Ishikawa (cell line): Measurements from ENCODE around the gene NOL12.

Source experiments
- CEBPB ChIP-seq: IDR thresholded peaks from 2 replicates; pipeline ENCODE4 v1.6.1; 2012
- CREB1 ChIP-seq: IDR thresholded peaks from 2 replicates; pipeline ENCODE4 v1.6.1; 2012; ENCODE audit warnings: low read depth
- EGR1 ChIP-seq: IDR thresholded peaks from 2 replicates; pipeline ENCODE4 v1.6.1; 2012
- EP300 ChIP-seq: IDR thresholded peaks from 2 replicates; pipeline ENCODE4 v1.6.1; 2012; ENCODE audit warnings: borderline replicate concordance
- FOXM1 ChIP-seq: IDR thresholded peaks from 2 replicates; pipeline ENCODE4 v1.6.1; 2012; ENCODE audit warnings: low read depth, borderline replicate concordance
- MAX ChIP-seq: IDR thresholded peaks from 2 replicates; pipeline ENCODE4 v1.6.1; 2012
- NFIC ChIP-seq: IDR thresholded peaks from 2 replicates; pipeline ENCODE4 v1.6.1; 2012
- RAD21 ChIP-seq: IDR thresholded peaks from 2 replicates; pipeline ENCODE4 v1.6.1; 2012; ENCODE audit warnings: low read depth
- REST ChIP-seq: IDR thresholded peaks from 2 replicates; pipeline ENCODE4 v1.6.1; 2012; ENCODE audit warnings: low read depth, mild to moderate bottlenecking
- TAF1 ChIP-seq: IDR thresholded peaks from 2 replicates; pipeline ENCODE4 v1.6.1; 2012; ENCODE audit warnings: low read depth, mild to moderate bottlenecking
- TCF12 ChIP-seq: IDR thresholded peaks from 2 replicates; pipeline ENCODE4 v1.6.1; 2012; ENCODE audit warnings: low read depth
- TEAD4 ChIP-seq: IDR thresholded peaks from 2 replicates; pipeline ENCODE4 v1.6.1; 2012
- USF1 ChIP-seq: IDR thresholded peaks from 2 replicates; pipeline ENCODE4 v1.6.1; 2012
- YY1 ChIP-seq: IDR thresholded peaks from 2 replicates; pipeline ENCODE4 v1.6.1; 2012; ENCODE audit warnings: low read depth
- ZBTB7A ChIP-seq: IDR thresholded peaks from 2 replicates; pipeline ENCODE4 v1.6.1; 2012; ENCODE audit warnings: low read depth

The NOL12 gene

GRCh38 chr22:37639771-37640590, 46.2 kb upstream of the NOL12 start:
- no peak for TF ChIP-seq CREB1
- no peak for TF ChIP-seq USF1

GRCh38 chr22:37640591-37641560, 45.3 kb upstream of the NOL12 start:
- TF ChIP-seq MAX, result no peak
- TF ChIP-seq USF1, result no peak
- TF ChIP-seq TAF1, result no peak
- no peak for TF ChIP-seq RAD21
- TF ChIP-seq TCF12, result no peak

GRCh38 chr22:37641561-37641949, 44.6 kb upstream of the NOL12 start:
- TF ChIP-seq FOXM1, result no peak

GRCh38 chr22:37643225-37643847, 42.8 kb upstream of the NOL12 start:
- TF ChIP-seq TEAD4 (no peak), RAD21 (peak; percentile 76), TCF12 (no peak), CREB1 (no peak)

- TF ChIP-seq USF1 (no peak), RAD21 (no peak), TEAD4 (no peak), CREB1 (no peak), ZBTB7A (no peak), CEBPB (no peak)
Measured at GRCh38 chr22:37647317-37647716, 38.8 kb upstream of the NOL12 start.

- TF ChIP-seq TCF12 (no peak), RAD21 (no peak), USF1 (no peak), NFIC (peak; percentile 67), TAF1 (no peak)
Measured at GRCh38 chr22:37647928-37648327, 38.2 kb upstream of the NOL12 start.

- TF ChIP-seq RAD21 (no peak), EP300 (no peak), USF1 (no peak), YY1 (no peak), FOXM1 (no peak), NFIC (no peak), EGR1 (no peak), CEBPB (no peak), ZBTB7A (no peak), MAX (no peak), REST (no peak), TAF1 (no peak)
Measured at GRCh38 chr22:37650463-37651136, 35.5 kb upstream of the NOL12 start.
